Measurements from ENCODE around the gene SRRM2. TPM values are rescaled to one million over a fixed set of nuclear protein-coding genes. Genes with fewer than 3 reads are reported as not detected.

SRRM2 gene
- polyA plus RNA-seq, 1 experiment, result 105 TPM

DNA sequence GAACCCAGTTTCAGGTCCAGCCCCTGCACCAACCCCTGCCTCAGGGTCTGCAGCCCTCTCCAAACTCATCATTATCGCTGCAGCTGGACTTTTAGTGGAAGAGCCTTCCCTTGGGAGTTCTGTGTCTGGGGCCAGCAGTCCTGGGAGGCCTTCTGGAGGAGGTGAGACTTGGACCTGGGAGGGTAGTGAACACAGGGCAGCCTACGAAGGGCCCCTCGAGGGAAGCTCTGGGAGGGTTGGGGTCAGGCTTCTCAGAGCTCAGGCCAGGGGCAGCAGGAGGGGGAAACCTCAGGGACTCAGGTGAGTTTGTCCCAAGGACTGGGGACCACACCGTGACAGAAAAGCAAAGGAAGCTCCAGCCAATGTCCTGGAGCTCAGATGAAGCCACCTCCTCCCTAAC, 11.3 kb upstream of the SRRM2 start:
- CTCF ChIA-PET, result interaction anchor here (1.6 kb wide), 1 partner anchor 12 kb away, joined by 4 read pairs; no protein-coding TSS in a partner anchor
- POLR2A ChIA-PET, result interaction anchor here (0.6 kb wide), 1 partner anchor 43 kb away, joined by 7 read pairs; no protein-coding TSS in a partner anchor
- TF ChIP-seq, protein P1, sequence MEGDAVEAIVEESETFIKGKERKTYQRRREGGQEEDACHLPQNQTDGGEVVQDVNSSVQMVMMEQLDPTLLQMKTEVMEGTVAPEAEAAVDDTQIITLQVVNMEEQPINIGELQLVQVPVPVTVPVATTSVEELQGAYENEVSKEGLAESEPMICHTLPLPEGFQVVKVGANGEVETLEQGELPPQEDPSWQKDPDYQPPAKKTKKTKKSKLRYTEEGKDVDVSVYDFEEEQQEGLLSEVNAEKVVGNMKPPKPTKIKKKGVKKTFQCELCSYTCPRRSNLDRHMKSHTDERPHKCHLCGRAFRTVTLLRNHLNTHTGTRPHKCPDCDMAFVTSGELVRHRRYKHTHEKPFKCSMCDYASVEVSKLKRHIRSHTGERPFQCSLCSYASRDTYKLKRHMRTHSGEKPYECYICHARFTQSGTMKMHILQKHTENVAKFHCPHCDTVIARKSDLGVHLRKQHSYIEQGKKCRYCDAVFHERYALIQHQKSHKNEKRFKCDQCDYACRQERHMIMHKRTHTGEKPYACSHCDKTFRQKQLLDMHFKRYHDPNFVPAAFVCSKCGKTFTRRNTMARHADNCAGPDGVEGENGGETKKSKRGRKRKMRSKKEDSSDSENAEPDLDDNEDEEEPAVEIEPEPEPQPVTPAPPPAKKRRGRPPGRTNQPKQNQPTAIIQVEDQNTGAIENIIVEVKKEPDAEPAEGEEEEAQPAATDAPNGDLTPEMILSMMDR (IDR thresholded peaks at IDR 0.05; ENCODE audit: insufficient read depth, low read depth, low read length), result no peak
- Histone ChIP-seq H3K36me3 (ENCODE audit: control insufficient read depth, insufficient read depth, low read length) (no peaks in the 10 kb centered on the region), H3K27me3 (ENCODE audit: control insufficient read depth, insufficient read depth, low read length) (no peaks in the 10 kb centered on the region), H3K4me3 (ENCODE audit: low read depth, low read length) (no peak overlapping the region)
- no peak for DNase-seq (ENCODE audit: low read depth)

DNA sequence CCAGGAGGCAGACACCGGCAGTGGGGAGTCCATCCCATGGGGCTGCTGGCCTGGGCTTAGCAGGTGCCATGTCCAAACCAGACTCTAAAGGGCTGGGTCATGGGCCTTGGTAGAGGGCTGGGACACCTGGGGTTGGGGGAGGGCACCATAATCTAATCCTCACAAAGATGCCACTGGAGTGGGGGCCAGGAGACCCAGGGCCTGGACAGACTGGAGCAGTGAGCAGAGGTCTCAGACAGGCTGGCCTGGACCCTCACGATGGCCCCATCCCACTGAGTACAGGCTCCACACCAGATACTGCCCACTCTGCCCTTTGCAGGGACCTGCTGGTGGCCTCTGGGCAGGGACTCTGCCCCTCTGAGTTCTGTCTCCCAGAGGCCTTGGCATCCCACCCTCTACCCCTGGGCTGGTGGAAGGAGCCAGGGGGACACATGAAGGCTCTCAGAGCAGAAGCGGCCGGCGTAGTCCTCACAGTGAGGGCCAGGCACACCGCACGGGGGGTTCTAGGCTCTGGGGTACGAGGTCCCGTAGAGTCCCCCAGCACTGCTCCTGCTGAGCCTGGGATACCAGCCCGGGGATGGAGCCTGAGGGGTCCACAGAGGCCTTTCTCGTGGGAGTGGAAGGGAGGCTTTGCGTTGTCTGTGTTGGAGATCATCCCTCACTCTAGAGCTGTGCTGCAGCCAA, 10.0 kb upstream of the SRRM2 start:
- TF ChIP-seq, protein P1 (IDR thresholded peaks at IDR 0.05; ENCODE audit: insufficient read depth, low read depth, low read length), result no peak
- no peak for DNase-seq (ENCODE audit: low read depth)
- POLR2A ChIA-PET, result no interaction called here
- H3K36me3 ChIP-seq (ENCODE audit: control insufficient read depth, insufficient read depth, low read length), result no peaks in the 10 kb centered on the region
- H3K27me3 ChIP-seq (ENCODE audit: control insufficient read depth, insufficient read depth, low read length), result no peaks in the 10 kb centered on the region
- no peak overlapping the region for H3K4me3 ChIP-seq (ENCODE audit: low read depth, low read length)
- CTCF ChIA-PET, result no interaction called here

DNA sequence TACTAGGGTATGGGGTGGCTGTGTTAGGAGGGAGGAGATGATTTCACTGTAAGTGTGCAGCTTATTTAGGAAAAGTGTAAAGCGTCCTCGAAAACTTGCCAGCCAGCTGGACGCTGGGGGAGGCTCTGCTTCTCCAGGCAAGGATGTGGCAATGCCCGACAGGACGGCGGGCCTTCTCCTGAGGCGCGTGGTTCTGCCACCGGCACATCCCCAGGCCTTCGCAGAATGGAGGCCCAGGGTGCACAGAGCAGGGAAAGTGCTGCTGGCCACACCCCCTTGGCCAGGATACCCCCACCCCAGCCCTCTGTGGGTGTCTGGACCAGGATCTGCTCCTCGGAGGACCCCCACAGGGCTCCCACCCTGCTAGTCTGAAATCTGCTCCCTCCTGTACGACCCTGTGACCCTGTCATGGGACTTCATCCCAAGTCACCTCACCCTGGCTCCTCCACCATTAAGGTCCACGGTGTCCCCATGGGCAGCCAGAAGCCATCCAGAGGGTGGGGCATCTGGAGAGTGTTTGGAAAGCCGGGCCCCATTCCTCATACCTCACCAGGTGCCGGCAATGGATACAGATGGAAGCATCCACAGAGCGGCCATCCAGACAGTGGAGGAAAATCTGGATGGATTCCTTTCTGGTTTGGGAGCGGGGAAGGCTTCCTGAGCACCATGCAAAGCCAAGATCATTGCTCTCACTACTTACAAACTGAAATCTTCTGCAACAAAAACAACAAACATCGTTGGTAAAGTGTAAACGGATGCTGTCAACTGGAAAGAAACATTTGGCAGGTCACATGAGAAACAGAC, 9.2 kb upstream of the SRRM2 start:
- POLR2A ChIA-PET, result no interaction called here
- CTCF ChIA-PET, result no interaction called here
- TF ChIP-seq, protein P1 (IDR thresholded peaks at IDR 0.05; ENCODE audit: insufficient read depth, low read depth, low read length), result no peak
- Histone ChIP-seq H3K4me3 (ENCODE audit: low read depth, low read length) (no peak overlapping the region), H3K36me3 (ENCODE audit: control insufficient read depth, insufficient read depth, low read length) (no peaks in the 10 kb centered on the region), H3K27me3 (ENCODE audit: control insufficient read depth, insufficient read depth, low read length) (no peaks in the 10 kb centered on the region)
- DNase-seq (ENCODE audit: low read depth), result no peak

DNA sequence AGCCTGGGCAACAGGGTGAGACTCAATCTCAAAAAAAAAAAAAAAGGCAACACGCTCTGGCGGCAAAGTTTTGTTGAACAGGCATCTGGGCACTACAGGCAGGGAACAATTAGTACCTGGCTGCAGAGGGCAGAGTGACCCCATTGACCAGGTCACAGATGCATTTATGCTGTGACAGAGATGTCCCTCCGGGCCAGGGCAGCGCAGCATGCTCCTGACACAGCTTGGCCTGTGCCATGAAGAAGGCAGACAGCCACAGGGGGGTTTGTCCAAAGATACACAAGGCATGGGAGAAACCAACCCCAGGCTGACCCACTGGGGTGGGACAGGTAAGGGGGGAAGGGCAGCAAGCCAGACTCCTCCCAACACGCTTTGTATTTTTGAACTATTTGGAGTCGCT, 7.7 kb upstream of the SRRM2 start:
- TF ChIP-seq, protein P1 (IDR thresholded peaks at IDR 0.05; ENCODE audit: insufficient read depth, low read depth, low read length), result no peak
- no peak for DNase-seq (ENCODE audit: low read depth)
- Histone ChIP-seq H3K27me3 (ENCODE audit: control insufficient read depth, insufficient read depth, low read length) (no peaks in the 10 kb centered on the region), H3K4me3 (ENCODE audit: low read depth, low read length) (no peak overlapping the region), H3K36me3 (ENCODE audit: control insufficient read depth, insufficient read depth, low read length) (no peaks in the 10 kb centered on the region)
- ChIA-PET CTCF (interaction anchor here (1.6 kb wide), 1 partner anchor 14 kb away, joined by 4 read pairs; no protein-coding TSS in a partner anchor), POLR2A (no interaction called here)

DNA sequence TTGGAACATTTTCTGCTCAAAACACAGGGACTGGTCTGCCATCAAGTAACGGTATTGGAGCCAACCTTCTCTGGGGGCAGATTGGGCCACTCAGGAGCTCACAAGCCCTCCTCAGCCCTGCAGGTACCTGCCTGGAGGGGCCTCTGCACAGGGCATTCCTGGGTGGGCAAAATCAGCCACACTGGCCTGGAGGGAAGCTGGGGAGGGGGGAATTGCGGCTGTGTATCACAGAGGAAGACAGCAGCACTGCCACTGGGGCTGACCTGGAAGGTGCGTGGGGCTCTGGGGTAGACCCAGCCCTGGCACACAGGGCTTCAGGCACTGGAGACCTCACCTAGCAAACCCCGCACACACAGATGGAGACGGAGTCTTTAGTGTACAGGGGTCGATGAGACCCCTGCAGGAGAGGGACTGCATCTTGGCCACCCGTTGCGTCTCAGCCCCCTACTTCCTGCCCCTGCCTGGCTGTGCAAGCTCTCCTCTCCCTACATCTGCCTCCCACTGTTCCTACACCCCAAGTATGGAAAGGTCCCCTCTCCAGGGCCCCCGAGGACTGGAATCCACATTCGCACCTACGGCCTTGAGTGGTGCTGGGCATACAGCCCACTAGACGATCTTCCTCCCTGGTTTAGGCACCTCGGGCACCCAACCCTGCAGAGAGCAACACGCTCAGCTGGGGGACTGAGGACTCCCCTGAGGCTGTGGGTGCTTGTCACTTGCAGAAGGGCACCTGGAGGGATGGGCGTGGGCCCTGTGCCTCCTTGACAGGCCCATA, 7.1 kb upstream of the SRRM2 start:
- DNase-seq (ENCODE audit: low read depth), result no peak
- CTCF ChIA-PET, result interaction anchor here (1.4 to 1.6 kb wide), 2 partner anchors 15 to 123 kb away, joined by 3 to 4 read pairs; no protein-coding TSS in a partner anchor
- Histone ChIP-seq H3K27me3 (ENCODE audit: control insufficient read depth, insufficient read depth, low read length) (no peaks in the 10 kb centered on the region), H3K4me3 (ENCODE audit: low read depth, low read length) (no peak overlapping the region), H3K36me3 (ENCODE audit: control insufficient read depth, insufficient read depth, low read length) (no peaks in the 10 kb centered on the region)
- TF ChIP-seq, protein P1 (IDR thresholded peaks at IDR 0.05; ENCODE audit: insufficient read depth, low read depth, low read length), result no peak
- POLR2A ChIA-PET, result no interaction called here
